Activated CD4-positive, alpha-beta T cell treated with anti-CD3 and anti-CD28 coated beads, Interleukin-2, amount 10 ng/mL, durations not matched to agents 24 days and 14 days (primary cell): ENCODE measurements around the gene HELQ. TPM values are rescaled to one million over a fixed set of nuclear protein-coding genes. Genes with fewer than 3 reads are reported as not detected.

ENCODE experiments used
- DNase-seq: peaks from one replicate; pipeline ENCODE4 v3.0.0; 2022
- H3K27ac Mint-ChIP-seq: one replicate; pipeline ENCODE4 v1.8.0; 2022; ENCODE audit warnings: mild to moderate bottlenecking, mixed read lengths
- H3K27me3 Mint-ChIP-seq: one replicate; pipeline ENCODE4 v1.8.0; 2022; ENCODE audit warnings: mixed read lengths
- H3K36me3 Mint-ChIP-seq: one replicate; pipeline ENCODE4 v1.8.0; 2022; ENCODE audit warnings: low read depth, mild to moderate bottlenecking, mixed read lengths
- H3K4me1 Mint-ChIP-seq: one replicate; pipeline ENCODE4 v1.8.0; 2021; ENCODE audit warnings: mixed read lengths
- H3K4me3 Mint-ChIP-seq: one replicate; pipeline ENCODE4 v1.8.0; 2022; ENCODE audit warnings: mild to moderate bottlenecking, moderate library complexity, mixed read lengths
- H3K9me3 Mint-ChIP-seq: one replicate; pipeline ENCODE4 v1.8.0; 2021; ENCODE audit warnings: mixed read lengths
- intact Hi-C: fragments of 100-400 bp; cut with micrococcal nuclease; formaldehyde crosslinking; loops from one replicate; pipeline ENCODE4 v1.15.1; 2023
- total RNA-seq: library from RNA; stranded (reverse); gene quantifications from 2 replicates; pipeline ENCODE4 v1.2.3, GENCODE V29; 2022

The HELQ gene
- total RNA-seq, 1 donor from 2014 or later: 9.1 TPM

GRCh38 chr4:83484500-83485461, 29.2 kb upstream of the HELQ start, which contains the start of gene ABRAXAS1:
TSS of gene ABRAXAS1 (minus strand) at chr4:83485100. CDS start at chr4:83485072, 28 bp downstream.
- Mint-ChIP-seq H3K36me3 (peaks cover 2% of the 10 kb centered on the region), H3K27me3 (no peaks in the 10 kb centered on the region), H3K4me3 (peak within 1 kb of the TSS; percentile 96), H3K4me1 (peaks cover 7% of the 10 kb centered on the region), H3K27ac (peak within 1 kb of the TSS; percentile 95), H3K9me3 (no peaks in the 10 kb centered on the region)
- intact Hi-C loops: loop anchor here (1.0 to 10.0 kb wide), 6 partner anchors 29 to 1110 kb away; partner anchors contain the start of genes COPS4, COQ2, GPAT3 and HELQ
- DNase-seq: peak; percentile 98

DNA sequence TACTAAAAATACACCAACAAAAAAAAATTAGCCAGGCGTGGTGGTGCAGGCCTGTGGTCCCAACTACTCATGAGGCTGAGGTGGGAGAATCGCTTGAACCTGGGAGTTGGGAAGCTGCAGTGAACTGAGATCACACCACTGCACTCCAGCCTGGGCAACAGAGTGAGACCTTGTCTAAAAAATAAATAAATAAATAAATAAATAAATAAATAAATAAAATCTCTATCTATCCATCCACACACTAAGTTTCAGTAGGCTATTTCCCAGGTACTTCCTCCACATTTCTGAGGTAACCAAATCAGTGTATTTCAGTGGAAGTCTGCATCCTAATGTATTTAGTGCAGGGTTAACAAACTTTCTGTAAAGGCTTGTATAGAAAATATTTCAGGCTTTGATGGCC, 18.3 kb upstream of the HELQ start:
- intact Hi-C loops: no loop called here
- Mint-ChIP-seq H3K36me3 (peaks cover 14% of the 10 kb centered on the region), H3K27me3 (no peaks in the 10 kb centered on the region), H3K4me3 (no peak overlapping the region), H3K4me1 (no peaks in the 10 kb centered on the region), H3K9me3 (no peaks in the 10 kb centered on the region), H3K27ac (no peak overlapping the region)
- DNase-seq: peak; percentile 34

DNA sequence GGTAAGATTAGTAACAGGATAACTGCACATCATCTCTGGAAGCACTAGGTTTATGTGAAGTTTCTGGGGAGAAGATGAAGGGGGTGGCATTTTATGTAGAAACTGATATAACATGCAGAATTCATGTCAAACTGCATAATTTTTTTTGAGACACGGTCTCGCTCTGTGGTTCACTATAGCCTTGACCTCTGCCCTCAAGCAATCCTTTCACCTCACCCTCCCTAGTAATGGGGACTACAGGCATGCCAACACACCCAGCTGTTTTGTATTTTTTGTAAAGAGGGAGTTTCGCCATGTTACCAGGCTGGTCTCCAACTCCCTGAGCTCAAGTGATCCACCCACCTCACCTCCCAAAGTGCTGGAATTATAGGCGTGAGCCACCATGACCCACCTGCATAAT, 17.8 kb upstream of the HELQ start:
- Mint-ChIP-seq H3K27ac (no peak overlapping the region), H3K36me3 (peaks cover 16% of the 10 kb centered on the region), H3K9me3 (no peaks in the 10 kb centered on the region), H3K4me1 (no peaks in the 10 kb centered on the region), H3K27me3 (no peaks in the 10 kb centered on the region), H3K4me3 (no peak overlapping the region)
- intact Hi-C loops: no loop called here
- no peak for DNase-seq

- H3K27ac Mint-ChIP-seq: peak overlapping the region; percentile 100
- intact Hi-C loops: loop anchor here (1.0 to 5.0 kb wide), 3 partner anchors 344 to 1084 kb away; partner anchors contain the start of genes HNRNPD and PLAC8
- H3K4me3 Mint-ChIP-seq: peak overlapping the region; percentile 99
- H3K36me3 Mint-ChIP-seq: peaks cover 53% of the 10 kb centered on the region
- no peaks in the 10 kb centered on the region for H3K9me3 Mint-ChIP-seq
- no peak for DNase-seq
- H3K27me3 Mint-ChIP-seq: no peaks in the 10 kb centered on the region
- peaks cover 26% of the 10 kb centered on the region for H3K4me1 Mint-ChIP-seq
Measured at GRCh38 chr4:83456184-83456501, 520 bp upstream of the HELQ start.

DNA sequence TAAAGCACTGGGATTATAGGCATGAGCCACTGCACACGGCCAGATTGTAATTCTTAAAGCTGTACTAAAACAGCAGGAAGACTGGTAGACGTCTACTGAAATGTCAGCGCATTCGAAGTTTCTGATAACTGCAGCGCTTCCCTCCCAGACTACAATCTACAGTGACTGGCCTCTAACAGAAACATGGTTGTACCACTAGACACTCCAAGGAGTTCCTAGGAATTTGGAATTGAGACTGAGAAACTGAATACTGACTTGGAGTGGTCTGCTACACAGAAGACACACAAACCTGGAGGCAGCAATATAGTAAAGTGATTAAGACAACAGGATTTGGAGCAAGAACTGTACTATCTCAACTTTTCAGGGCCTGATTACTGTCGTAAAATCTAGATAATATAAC, 937 bp downstream of the HELQ start:
- DNase-seq: peak; percentile 65
- peak overlapping the region; percentile 100 for H3K27ac Mint-ChIP-seq
- no peaks in the 10 kb centered on the region for H3K27me3 Mint-ChIP-seq
- H3K4me3 Mint-ChIP-seq: peak overlapping the region; percentile 99
- H3K36me3 Mint-ChIP-seq: peaks cover 51% of the 10 kb centered on the region
- intact Hi-C loops: loop anchor here (1.0 to 5.0 kb wide), 9 partner anchors 31 to 1082 kb away; partner anchors contain the start of genes ABRAXAS1, COQ2, HNRNPD and PLAC8
- no peaks in the 10 kb centered on the region for H3K9me3 Mint-ChIP-seq
- H3K4me1 Mint-ChIP-seq: peaks cover 26% of the 10 kb centered on the region

- no peaks in the 10 kb centered on the region for H3K9me3 Mint-ChIP-seq
- no peak for DNase-seq
- no peaks in the 10 kb centered on the region for H3K27me3 Mint-ChIP-seq
- intact Hi-C loops: no loop called here
- no peak overlapping the region for H3K27ac Mint-ChIP-seq
- H3K4me1 Mint-ChIP-seq: peaks cover 3% of the 10 kb centered on the region
- peaks cover 30% of the 10 kb centered on the region for H3K36me3 Mint-ChIP-seq
- H3K4me3 Mint-ChIP-seq: no peak overlapping the region
Measured at GRCh38 chr4:83449009-83449408, 6.6 kb downstream of the HELQ start.

GRCh38 chr4:83440899-83441298, 14.7 kb downstream of the HELQ start:
- intact Hi-C loops: no loop called here
- H3K4me1 Mint-ChIP-seq: no peaks in the 10 kb centered on the region
- H3K27me3 Mint-ChIP-seq: no peaks in the 10 kb centered on the region
- H3K27ac Mint-ChIP-seq: no peak overlapping the region
- no peaks in the 10 kb centered on the region for H3K9me3 Mint-ChIP-seq
- H3K4me3 Mint-ChIP-seq: no peak overlapping the region
- DNase-seq: no peak
- H3K36me3 Mint-ChIP-seq: peaks cover 25% of the 10 kb centered on the region

DNA sequence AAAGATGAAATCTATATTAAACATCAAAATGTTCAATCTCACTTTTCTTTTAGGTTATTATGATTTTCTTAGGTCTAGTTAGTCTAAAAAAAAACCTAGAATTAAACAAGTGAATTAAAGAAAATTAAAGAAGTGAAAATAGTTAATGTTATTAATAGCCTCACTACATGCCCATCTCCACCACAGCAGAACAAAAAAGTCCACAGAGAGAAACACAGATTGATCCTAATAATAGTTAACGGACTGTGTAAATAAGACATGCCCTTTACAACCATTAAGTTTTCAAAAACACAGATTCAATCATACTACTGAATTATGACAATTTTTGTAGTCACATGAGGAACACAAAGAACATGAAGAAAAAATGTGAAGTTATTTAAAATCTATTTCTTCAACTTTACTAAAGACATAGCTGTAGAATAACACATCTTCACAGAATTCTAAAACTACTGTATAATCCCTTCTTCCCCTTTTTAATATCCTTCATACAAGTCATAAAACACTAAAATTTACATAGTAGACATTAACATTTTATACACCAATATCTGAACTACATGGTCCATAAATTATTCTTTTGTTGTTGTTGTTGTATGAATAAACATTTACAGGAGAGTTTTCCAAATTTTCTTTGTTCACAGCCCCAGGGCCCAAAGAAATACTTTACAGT, 15.3 kb downstream of the HELQ start:
- DNase-seq: no peak
- Mint-ChIP-seq H3K9me3 (no peaks in the 10 kb centered on the region), H3K36me3 (peaks cover 28% of the 10 kb centered on the region), H3K4me1 (no peaks in the 10 kb centered on the region), H3K4me3 (no peak overlapping the region), H3K27ac (no peak overlapping the region), H3K27me3 (no peaks in the 10 kb centered on the region)
- intact Hi-C loops: no loop called here

DNA sequence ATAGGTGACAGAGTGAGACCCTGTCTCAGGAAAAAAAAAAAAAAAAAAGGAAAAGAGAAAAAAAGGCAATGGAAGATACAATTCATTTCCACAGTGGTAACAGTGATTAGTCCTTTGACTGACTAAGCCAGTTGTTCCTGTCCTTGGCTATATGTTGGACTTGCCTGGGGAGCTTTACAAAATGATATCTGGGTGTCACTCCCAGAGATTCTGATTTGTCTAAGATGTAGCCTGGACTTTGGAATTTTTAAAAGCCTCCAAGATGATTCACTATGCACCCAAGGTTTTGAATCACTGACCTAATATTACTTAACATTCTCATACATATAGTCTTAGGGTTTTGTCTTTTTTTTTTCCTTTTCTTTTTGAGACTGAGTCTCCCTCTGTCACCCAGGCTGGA, 16.9 kb downstream of the HELQ start:
- intact Hi-C loops: no loop called here
- Mint-ChIP-seq H3K4me1 (no peaks in the 10 kb centered on the region), H3K4me3 (no peak overlapping the region), H3K27me3 (no peaks in the 10 kb centered on the region), H3K27ac (no peak overlapping the region), H3K36me3 (peaks cover 24% of the 10 kb centered on the region), H3K9me3 (no peaks in the 10 kb centered on the region)
- no peak for DNase-seq

DNA sequence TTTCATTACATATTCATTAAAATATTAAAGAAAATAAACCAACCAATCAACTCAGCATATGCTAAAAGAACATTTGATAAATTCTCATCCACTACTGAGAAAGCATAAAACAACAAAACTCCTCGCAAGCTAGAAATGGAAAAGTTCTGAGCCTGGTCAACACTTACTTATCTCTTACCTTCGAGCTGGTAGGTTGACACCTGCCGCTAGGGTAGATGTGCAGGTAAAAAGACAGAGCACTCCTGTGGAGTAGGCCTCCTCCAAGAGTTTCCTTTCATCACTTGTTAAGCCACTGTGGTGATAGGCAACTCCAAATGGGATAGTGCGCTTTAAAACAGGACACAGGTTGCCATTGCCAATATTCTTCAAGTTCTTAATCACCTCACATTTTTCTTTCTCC, 18.9 kb downstream of the HELQ start:
- Mint-ChIP-seq H3K36me3 (peaks cover 20% of the 10 kb centered on the region), H3K27me3 (no peaks in the 10 kb centered on the region), H3K4me3 (no peak overlapping the region), H3K4me1 (no peaks in the 10 kb centered on the region), H3K27ac (no peak overlapping the region), H3K9me3 (no peaks in the 10 kb centered on the region)
- no peak for DNase-seq
- intact Hi-C loops: no loop called here

DNA sequence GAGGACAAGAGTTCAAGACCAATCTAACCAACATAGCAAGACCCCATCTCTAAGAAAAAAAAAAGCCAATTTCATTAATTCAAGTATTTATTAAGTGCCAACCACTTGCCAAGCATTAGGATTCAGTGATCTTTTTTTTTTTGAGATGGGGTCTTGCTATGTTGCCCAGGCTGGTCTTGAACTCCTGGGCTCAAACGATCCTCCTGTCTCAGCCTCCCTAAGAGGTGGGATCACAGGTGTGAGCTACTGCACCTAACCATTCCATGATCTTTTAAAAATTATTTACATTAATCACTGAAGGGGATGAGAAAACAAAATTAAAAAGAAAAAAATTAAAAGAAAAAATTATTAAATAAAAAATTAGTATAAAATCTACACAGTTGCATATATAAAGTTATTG, 24.4 kb downstream of the HELQ start:
- Mint-ChIP-seq H3K4me3 (no peak overlapping the region), H3K4me1 (peaks cover under 1% of the 10 kb centered on the region), H3K9me3 (no peaks in the 10 kb centered on the region), H3K27ac (no peak overlapping the region), H3K27me3 (no peaks in the 10 kb centered on the region), H3K36me3 (peaks cover 28% of the 10 kb centered on the region)
- no peak for DNase-seq
- intact Hi-C loops: no loop called here

- no peak overlapping the region for H3K4me3 Mint-ChIP-seq
- peaks cover 26% of the 10 kb centered on the region for H3K36me3 Mint-ChIP-seq
- no peak for DNase-seq
- no peaks in the 10 kb centered on the region for H3K27me3 Mint-ChIP-seq
- no peak overlapping the region for H3K27ac Mint-ChIP-seq
- H3K9me3 Mint-ChIP-seq: no peaks in the 10 kb centered on the region
- intact Hi-C loops: no loop called here
- H3K4me1 Mint-ChIP-seq: no peaks in the 10 kb centered on the region
Measured at GRCh38 chr4:83418211-83418610, 37.4 kb downstream of the HELQ start.

DNA sequence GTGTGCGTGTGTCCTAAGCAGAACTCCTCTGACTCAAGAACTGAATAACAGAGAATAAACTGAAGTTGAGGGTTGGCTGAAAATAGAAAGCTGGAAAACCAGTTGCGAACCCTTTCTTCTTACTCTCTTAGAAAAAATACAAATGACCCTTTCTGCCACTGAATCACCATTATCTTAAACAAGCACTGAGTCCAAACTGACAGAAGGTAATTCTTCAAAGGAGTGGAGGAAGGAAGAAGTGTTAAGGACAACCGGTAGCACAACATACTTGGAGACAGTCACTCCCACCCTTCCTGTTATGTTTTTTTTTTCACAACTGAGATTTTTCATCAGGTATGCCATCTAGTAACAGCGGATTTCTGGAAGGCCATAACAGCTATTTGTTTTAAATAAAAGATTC, 38.1 kb downstream of the HELQ start:
- no peaks in the 10 kb centered on the region for H3K9me3 Mint-ChIP-seq
- no peak for DNase-seq
- no peak overlapping the region for H3K4me3 Mint-ChIP-seq
- no peaks in the 10 kb centered on the region for H3K27me3 Mint-ChIP-seq
- no peaks in the 10 kb centered on the region for H3K4me1 Mint-ChIP-seq
- intact Hi-C loops: no loop called here
- H3K27ac Mint-ChIP-seq: peak overlapping the region; percentile 47
- H3K36me3 Mint-ChIP-seq: peaks cover 29% of the 10 kb centered on the region

DNA sequence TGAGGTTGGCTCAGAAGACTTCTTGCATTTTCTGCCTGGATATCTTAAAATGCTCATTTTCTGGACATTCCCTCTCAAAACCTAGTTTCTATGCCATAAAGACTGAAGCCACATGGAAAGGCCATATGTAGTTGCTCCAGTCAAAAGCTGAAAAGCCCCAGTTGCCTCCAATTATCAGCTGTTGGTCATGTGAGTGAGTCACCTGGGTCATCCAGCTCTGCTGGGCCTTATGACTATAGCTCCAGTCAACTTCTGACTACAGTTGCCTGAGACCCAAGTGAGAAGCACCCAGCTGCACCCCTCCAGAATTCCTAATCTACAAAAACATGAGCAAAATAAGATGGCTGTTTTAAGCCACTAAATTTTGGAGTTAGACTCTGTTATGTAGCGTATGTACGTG, 41.9 kb downstream of the HELQ start:
- peaks cover 28% of the 10 kb centered on the region for H3K36me3 Mint-ChIP-seq
- no peaks in the 10 kb centered on the region for H3K4me1 Mint-ChIP-seq
- no peak for DNase-seq
- no peaks in the 10 kb centered on the region for H3K27me3 Mint-ChIP-seq
- H3K9me3 Mint-ChIP-seq: no peaks in the 10 kb centered on the region
- H3K27ac Mint-ChIP-seq: no peak overlapping the region
- no peak overlapping the region for H3K4me3 Mint-ChIP-seq
- intact Hi-C loops: no loop called here
